ENCODE data around the gene BACE1-AS.

DNA sequence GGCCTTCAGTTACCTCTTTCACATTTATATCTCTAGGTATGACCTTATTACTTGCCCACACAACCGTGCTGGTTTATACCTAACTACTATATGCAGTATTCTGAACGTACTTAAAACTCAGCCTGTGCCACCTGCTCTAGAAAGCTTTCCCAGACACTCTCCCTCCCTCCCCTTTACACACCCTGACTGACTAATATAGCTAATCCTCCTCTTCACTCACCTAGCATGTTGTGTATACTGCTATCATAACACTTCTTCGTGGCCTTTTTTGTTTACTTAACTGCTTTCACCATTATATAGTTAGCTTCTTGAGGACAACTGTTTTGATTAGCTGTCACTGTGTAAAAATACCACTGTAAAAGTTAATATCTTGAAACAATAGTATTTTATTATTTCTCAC is 35.2 kb upstream of the BACE1-AS start:
- TF ChIP-seq, protein P1, sequence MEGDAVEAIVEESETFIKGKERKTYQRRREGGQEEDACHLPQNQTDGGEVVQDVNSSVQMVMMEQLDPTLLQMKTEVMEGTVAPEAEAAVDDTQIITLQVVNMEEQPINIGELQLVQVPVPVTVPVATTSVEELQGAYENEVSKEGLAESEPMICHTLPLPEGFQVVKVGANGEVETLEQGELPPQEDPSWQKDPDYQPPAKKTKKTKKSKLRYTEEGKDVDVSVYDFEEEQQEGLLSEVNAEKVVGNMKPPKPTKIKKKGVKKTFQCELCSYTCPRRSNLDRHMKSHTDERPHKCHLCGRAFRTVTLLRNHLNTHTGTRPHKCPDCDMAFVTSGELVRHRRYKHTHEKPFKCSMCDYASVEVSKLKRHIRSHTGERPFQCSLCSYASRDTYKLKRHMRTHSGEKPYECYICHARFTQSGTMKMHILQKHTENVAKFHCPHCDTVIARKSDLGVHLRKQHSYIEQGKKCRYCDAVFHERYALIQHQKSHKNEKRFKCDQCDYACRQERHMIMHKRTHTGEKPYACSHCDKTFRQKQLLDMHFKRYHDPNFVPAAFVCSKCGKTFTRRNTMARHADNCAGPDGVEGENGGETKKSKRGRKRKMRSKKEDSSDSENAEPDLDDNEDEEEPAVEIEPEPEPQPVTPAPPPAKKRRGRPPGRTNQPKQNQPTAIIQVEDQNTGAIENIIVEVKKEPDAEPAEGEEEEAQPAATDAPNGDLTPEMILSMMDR (IDR thresholded peaks at IDR 0.05): no peak
- TF ChIP-seq POLR2A (IDR thresholded peaks at IDR 0.05): no peak
